ENCODE results near the gene PET100. TPM values are rescaled to one million over a fixed set of nuclear protein-coding genes. Genes with fewer than 3 reads are reported as not detected.

PET100 gene
- total RNA-seq, 1 experiment from 2014 or later = 126 TPM

GRCh38 chr19:7661744-7662538 is 32.3 kb downstream of the PET100 start (continued):
- TF ChIP-seq REST (IDR thresholded peaks at IDR 0.05; ENCODE audit: low read depth) (no peak), JUND (IDR thresholded peaks at IDR 0.05) (no peak), SIN3A (IDR thresholded peaks at IDR 0.05; ENCODE audit: low read depth) (no peak)

GRCh38 chr19:7662657-7663056 is 33.1 kb downstream of the PET100 start:
- BruUV-seq (replicated peaks) = no TSS peak
- no peaks in the 10 kb centered on the region for H3K79me2 ChIP-seq (ENCODE audit: insufficient read depth, low read length)
- ATAC-seq (no peak), DNase-seq (ENCODE audit: low read depth, low spot score) (no peak)
- H3K4me1 ChIP-seq (ENCODE audit: control insufficient read depth in 1 of 2, insufficient read depth in 2 of 2, low read length in 2 of 2) = no peaks in the 10 kb centered on the region
- H3K4me2 ChIP-seq (ENCODE audit: low read length) = no peak overlapping the region
- intact Hi-C loops (cut with micrococcal nuclease) = no loop called here
- POLR2A ChIA-PET = no interaction called here
- H3K27me3 ChIP-seq (ENCODE audit: insufficient read depth, low read length) = no peaks in the 10 kb centered on the region
- RAD21 ChIA-PET (ENCODE audit: low non-redundant PET in 1 of 2, low total read pairs in 2 of 2, uncharacterized antibody in 2 of 2, unreplicated experiment in 2 of 2) = no interaction called here
- no peak overlapping the region for H3K27ac ChIP-seq (ENCODE audit: low read depth, low read length)
- no peaks in the 10 kb centered on the region for H4K20me1 ChIP-seq (ENCODE audit: insufficient read depth)
- TF ChIP-seq SP1 (IDR thresholded peaks at IDR 0.05; ENCODE audit: low read depth) (no peak), JUND (IDR thresholded peaks at IDR 0.05) (no peak), POLR2A (IDR thresholded peaks at IDR 0.05; ENCODE audit: borderline replicate concordance, extremely low read depth, insufficient read depth, insufficient read length) (no peak), SRF (IDR thresholded peaks at IDR 0.05; ENCODE audit: low read depth) (no peak), EZH2phosphoT487 (IDR thresholded peaks at IDR 0.05; ENCODE audit: borderline replicate concordance) (no peak), CBX3 (IDR thresholded peaks at IDR 0.05; ENCODE audit: low read depth) (no peak)
- no peaks in the 10 kb centered on the region for H3K9me3 ChIP-seq (ENCODE audit: control insufficient read depth in 1 of 2, insufficient read depth in 1 of 2, low read depth in 1 of 2, low read length in 2 of 2)
- CTCF ChIA-PET = no interaction called here
- H3K9ac ChIP-seq (ENCODE audit: low read length) = no peak overlapping the region
- H2AFZ ChIP-seq (ENCODE audit: low read depth, low read length, poor library complexity, severe bottlenecking) = no peak overlapping the region
- no peaks in the 10 kb centered on the region for H3K36me3 ChIP-seq (ENCODE audit: control insufficient read depth in 1 of 2, insufficient read depth in 2 of 2, low read length in 2 of 2)
- no peaks in the 10 kb centered on the region for H3K9me2 ChIP-seq (ENCODE audit: insufficient read depth)
- no peak overlapping the region for H3K4me3 ChIP-seq (replicated peaks in 1 of 2; ENCODE audit: low read depth in 1 of 2, low read length in 2 of 2)
